NCI-H2081 treated with DMSO at 0.1 percent for 48 hours (cell line): ENCODE data around the gene HDAC4.
"Not testable (repeated sequence)": the region's sequence is repeated elsewhere in the genome, so short reads cannot be mapped to it uniquely, and the experiment has no call there.

Experiments used
- DNase-seq: peaks from one replicate; lab custom pipeline; 2025; lab: John Stamatoyannopoulos, UW

HDAC4 gene

DNA sequence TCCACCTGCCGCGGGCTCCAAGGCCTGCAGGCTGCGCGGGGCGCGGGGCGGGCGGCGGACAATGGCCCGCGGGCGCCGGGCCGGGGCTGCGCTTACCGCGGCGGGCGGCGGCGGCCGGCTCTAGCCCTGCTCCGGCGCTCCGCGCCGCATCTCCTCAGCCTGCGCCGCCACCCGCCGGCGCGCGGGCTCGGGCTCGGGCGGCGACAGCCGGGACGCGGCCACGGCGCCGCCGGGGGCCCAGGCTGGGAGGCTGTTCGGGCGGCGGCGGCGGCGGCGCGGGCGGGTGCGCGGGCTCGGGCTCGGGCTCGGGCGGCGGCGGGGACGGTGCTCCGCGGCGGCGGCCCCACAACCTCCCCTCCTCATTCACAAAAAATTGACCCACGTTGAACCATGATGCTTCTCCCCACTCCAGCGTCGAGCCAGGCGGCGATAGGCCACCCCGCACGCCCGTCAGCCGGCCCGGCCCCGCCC, at the start of gene HDAC4:
HDAC4 (minus strand) TSS at position 425 of the 471 bp plus-strand sequence. CDS start 48,321 bp downstream, outside the sequence.
- no peak for DNase-seq

DNA sequence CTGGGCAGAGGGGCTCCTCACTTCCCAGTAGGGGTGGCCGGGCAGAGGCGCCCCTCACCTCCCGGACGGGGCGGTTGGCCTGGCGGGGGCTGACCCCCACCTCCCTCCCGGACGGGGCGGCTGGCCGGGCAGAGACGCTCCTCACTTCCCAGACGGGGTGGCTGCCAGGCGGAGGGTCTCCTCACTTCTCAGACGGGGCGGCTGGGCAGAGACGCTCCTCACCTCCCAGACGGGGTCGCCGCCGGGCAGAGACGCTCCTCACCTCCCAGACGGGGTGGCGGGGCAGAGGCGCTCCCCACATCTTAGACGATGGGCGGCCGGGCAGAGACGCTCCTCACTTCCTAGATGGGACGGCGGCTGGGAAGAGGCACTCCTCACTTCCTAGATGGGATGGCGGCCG, 48.6 kb upstream of the HDAC4 start:
- DNase-seq, result not testable (repeated sequence)

DNA sequence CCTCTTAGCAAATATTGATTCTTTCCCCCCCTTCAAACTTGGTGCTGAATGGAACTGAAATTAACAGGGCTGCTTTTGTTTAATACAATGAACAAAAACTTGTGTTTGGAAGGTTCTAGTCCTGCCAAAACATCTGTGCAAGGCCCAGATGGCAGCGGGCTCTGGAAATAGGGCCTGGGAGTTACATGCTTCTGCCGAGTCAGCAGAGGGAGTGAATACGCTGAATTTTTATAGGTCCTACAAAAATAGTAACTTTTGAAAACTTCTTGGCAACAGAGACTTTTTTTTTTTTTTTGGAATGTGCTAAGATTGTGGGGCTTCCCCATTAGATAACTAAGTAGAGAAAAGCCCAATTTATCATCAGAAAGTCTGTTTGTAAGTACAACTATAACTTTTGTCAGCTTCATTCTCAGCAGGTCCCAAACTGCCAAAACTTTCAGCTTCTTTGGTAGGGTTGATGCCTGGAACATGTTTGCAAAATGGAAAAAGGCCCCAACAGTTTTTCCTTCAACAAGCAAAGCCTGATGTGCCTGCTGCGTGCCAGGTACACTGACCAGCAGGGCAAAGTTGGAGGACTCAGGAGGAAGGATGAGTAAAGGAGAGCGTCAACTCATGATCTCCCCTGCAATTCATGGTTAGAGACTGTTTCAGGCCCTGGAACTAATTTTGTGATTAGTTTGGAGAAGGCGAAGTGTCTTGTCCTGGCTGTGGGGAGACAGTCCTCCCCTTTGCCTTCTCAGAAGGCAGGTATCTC, 45.1 kb upstream of the HDAC4 start:
- no peak for DNase-seq

DNA sequence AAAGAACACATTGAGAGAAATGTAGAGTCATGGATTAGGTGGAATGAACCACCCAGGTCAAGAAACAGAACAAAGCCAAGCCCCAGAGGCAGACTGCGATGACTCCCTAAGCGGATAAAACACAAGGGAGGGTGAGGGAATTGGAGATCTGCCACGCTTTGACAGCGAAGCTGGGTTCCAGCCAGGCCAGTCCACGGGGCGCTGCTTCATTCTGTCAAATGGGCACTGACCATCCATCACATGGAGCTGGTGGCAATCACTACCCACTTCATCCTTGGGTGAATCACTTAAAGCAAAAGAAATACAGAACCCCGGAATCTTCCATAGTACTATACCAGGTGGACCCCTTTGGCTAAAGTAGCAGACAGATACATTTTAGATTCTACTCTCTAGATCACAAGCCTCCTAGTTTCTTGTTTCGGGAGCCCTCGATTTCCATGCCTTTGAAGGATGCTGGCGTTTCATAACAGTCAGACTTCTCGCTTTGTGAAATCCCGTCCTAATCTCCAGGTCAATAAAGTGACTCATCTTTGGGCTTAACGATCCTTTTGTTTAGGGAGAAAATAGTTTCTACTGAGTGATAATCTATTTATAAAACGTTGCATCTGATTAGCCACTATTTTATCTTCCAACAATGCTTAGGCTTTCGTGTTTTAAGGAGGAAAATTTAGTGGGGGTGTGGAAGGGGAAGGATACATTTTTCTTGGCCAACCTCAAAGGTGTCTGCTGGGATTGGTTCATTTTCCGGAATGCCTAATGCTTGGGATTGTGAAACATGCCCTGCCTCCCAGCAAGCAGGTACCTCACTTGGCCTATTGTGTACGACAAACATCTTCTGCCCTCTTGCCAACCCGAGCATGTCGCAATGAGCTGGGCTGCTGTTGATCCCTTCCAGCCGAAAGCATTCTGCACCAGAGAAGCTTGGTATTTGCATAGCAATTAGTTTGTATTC, 44.1 kb upstream of the HDAC4 start:
- no peak for DNase-seq

DNA sequence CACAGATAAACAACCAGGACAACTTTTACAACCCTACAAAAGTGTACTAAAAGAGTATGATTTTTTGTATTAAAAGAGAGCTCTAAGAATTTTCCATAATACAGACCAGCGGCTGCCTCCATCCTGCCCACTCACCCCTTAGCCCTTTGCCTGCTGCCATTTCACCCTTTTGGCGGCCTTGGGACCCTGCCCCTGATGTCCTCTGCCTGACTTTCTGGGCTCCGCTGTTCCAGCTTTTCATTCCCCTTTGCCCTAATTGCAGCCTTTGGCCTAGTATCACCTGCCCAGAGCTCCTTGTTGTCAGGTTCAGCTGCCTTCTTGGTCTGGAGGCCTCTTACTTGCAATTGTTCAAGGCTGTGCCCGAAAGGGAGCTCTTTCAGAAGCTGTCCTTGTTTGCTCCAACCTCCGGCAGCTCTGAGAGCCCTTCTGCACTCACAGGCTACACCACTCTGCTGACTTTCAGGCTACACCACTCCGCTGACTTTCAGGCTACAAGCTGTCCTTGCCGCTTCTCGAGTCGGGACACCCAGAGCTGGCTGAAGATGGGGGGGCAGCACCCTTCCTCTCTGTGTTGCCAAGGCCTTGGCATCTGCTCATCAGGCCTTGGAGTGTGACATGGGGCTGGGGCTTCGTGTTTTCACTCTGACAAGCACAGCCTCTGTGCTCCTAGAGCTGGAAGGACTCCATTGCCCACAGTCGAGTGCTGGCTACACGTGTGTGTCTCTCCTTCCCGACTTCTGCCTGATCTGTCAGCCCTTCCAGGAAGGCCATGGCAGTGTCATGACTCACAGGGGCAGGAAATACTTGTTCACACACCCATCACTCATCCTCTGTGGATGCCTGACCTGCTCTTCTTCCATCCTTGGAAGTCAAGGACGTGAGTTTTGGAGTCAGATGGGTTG, 43.1 kb upstream of the HDAC4 start:
- DNase-seq, result no peak

DNA sequence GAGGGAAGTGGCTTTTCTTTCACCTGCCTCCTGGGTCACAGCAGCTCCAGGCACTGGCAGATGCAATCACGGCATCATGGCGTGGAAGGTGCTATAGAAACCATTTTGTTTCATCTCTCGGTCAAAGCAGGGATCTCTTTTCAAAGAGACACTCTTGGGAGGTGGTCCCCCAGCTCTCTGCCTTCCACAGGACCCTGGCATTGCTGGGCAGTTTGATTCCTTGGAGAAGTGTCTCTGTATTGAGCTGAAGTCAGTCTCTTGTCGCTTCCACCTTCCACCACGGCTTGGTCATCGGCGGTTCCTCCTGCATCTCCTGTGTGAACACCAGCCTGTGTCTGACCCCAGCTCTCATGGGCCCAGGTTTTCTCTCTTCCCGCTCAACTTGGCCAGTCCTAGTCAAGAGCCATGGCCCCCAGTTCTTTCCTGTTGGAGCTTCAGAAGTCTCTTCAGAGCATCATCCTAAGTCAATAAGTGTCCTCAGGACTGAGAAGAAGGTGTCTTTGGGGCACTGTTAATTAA, 42.3 kb upstream of the HDAC4 start:
- no peak for DNase-seq

DNA sequence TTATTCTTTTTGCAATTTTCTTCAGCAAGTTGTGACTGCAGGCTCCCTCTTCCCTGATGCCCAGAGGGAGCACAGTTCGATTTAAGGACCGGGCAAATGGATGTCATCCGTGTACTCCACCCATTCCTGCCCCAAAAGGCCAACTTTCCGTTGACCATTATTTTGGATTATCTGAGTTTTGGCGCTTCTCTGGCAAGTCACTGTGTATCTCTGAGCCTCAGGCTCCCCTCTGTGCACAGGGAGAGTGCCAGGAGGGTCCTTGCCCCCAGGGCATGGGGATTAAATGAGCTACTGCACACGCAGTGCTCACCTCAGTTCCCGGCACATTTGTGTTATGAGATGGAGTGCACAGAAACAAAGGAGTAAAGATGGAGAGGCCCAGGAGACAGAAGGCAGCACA, 41.4 kb upstream of the HDAC4 start:
- no peak for DNase-seq

DNA sequence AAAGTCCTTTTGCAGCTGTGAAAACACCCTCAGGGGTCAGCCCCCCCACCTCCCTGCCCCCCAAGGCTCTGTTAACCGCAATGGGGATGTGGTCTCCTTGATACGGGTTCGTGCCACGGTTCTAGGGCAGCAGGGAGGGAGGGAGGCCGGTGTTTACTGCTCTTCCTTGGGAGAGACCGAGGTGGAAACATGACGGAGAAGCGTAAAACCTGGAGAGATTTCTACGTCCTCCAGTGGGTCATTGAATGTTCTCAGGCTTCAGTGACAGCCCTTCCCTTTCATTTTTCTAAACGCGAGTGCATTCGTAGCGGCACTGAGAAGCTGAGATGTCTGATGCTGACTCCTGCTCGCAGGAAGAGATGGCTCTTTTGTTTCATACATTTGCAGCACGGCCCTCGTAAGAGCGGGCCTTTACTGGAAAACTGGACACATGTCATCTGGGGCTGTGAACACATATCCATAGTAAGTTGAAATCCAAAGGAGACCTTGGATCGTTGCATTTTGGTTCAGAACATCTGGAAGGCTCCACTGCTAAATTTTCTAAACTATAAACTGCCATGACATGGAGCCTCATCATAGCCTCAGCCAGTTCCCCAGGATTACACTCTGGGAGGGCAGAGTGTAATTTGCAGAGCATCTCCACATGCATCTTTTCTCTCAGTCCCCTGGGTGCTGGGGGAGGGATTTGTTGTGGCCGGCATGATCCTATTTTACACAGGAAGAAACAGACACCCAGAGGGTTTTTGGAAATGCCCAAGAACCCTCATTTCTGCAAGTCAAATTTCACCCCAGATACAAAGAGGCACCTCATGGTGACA, 40.6 kb upstream of the HDAC4 start:
- no peak for DNase-seq

DNA sequence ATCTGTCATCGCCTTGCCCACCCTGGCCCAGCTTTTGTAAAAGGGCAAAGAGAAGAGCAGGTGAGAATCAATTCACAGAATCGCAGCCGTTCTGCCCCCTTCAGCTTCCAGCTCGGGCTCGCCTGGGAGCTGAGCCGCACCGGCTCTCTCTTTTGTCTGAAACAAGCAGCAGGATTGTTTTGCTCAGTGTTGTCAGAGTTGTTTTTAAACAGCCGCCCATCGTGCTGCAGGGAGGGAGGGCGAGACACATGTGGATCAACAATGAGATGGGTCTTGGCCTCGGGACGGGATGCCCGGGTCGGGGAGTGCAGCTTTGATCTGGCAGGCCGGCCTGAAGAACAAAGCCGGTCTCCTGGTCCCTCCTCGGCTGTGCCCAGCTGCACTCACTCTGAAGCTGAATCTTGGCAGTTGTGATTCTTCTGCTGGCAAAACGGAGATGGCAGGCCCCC, 39.7 kb upstream of the HDAC4 start:
- no peak for DNase-seq

DNA sequence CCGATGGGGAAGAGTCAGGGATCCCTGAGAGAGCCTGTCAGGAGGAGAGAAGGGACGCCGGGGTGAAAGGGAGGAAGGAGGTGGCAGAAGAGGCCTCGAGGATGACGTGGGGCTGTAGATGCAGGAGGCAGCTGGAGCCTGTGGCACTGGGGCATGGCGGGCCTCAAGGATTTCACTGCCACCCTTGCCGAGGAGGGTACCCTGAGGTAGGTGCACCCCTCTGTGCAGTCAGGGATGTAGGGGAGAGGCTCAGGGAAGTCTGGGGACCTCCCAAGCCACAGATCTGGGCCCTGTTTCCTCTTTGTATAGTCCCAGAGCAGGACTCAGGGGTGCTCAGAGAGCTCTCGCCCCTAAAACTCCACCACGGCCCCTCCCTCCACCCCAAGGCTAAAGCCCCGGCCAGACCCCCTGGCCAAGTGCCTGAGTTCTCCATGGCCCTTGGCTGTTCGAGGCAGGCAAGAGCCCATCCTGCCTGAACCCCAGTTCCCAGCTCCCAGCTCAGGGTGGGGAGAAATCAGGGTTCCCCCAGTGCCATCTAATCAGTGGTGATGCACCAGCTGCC, 39.0 kb upstream of the HDAC4 start:
- DNase-seq, result no peak

DNA sequence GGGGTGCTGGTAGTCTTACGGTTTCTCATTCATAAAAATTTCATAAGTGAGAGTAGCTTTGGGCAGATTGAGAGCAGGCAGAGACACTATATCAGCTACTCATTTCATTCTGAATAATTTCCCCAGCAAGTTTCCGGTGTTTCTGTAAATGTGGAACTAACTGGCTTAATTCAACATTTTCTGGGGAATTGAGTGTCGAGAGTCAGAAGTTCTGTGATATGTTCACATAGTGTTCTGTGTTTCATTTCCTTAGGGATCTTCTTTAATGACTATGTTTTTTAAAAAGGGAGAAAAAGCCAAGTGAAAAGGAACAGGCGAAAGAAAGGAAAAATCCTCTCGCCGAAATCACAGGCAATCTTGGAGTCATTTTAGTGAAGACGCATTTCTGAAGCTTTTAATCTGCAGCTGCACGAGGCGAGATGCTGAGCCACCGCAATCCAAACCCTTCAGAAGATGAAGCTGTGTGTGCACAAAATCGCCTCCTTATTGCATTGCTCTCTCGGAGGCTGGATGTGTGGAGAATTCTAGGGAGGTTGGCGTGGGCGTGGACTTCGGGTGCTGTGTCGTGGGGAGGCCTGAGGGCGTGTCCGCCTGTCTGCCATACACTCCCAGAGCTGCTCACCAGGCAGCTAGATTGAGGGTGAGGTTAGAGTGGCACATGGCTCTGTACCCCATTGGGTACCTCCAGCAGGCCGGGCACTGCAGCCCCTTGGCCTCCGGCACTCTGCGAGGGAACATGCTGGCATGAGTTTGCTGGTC, 38.4 kb upstream of the HDAC4 start:
- no peak for DNase-seq

DNA sequence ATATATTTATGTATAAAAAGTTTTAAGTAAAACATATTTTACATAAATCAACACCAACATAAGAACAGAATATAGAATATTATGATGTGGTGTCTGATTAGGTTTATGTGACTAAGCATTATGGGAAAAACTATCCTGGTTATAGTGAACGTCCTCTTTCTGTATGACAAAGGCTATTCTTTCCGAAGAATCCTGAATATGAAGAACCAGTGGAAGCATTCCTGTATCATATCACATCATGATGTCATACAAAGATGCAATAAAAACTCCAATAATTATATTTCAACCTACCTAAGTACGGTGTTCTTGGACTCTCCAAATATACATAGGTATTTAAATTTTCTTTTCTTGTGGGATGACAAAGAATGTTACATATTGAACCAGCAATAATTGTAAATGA, 37.5 kb upstream of the HDAC4 start:
- DNase-seq, result no peak

DNA sequence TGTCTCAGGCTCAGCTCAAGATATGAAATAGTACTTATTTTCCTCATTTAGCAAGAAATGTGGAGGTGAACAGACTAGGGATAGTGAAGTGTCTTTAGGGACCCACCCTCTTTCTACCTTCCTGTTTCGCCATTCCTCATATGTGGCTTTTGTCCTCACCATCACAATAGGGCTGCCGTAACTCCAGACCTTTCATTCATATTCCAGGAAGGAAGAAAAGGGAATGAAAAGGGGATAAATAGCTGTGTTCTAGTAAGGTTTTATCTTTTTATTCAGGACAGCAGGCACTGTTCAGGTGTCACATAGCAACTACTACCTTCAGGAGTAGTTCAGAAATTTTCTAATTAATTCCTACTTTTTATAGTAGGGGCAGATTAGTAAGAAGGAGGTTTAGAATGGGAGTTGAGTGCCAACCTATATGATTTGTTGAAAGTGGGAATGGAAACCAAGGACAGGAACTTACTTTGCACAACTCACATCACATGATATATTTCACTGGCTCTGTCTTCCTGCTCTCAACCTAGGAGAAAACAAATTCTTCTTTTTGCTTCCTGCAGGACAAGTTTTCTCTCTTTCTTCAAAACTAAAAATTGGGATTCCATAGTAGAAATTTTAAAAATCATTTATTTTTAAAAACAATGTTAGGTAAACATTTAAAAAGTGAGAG, 36.0 kb upstream of the HDAC4 start:
- no peak for DNase-seq

DNA sequence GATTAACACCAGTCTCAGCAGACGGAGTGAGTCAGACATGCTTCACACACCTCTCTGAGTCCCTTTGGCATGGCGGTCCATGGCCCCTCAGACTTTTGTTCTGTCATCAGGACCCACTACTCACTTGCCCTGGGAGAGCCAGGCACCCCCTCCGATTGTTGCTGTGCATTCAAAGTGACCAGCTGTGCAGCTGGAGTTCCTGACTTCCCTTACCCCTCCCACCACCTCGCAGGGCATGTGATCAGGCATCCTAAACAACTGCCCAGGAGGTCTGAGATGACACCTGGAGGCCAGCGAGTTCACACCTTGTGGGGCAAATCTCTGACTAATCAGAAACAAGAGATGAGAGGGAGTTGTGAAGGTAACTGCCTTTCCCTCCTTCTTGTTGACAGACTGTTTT, 35.3 kb upstream of the HDAC4 start:
- no peak for DNase-seq

DNA sequence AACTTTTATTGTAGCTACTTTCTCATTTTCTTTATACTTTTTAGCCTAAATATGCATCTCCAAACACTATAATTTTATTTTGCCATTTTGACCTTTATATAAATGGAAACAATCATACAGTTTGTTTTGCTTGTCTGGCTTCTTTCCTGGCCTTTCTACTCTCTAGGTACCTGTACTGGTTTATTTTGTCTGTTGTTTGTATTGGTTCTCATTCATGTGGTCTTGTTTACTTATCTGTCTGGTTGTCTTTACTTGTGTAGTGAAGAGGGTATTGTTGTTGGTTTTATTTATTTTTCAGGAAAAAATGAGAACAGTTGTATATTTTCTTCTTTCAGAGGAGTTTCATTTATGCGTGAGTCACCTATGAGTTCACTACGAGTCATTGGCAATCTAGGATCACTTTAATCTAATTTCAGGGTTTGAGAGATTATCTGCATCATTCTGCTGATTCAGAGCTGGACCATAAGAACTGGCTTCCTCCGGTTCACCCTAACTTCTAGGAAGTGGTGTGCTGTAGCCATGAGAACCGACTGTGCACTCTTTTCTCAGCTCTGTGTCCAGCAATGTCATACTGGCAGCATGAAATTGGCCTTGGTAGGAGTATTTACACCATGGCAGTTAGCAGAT, 33.1 kb upstream of the HDAC4 start:
- DNase-seq, result no peak

DNA sequence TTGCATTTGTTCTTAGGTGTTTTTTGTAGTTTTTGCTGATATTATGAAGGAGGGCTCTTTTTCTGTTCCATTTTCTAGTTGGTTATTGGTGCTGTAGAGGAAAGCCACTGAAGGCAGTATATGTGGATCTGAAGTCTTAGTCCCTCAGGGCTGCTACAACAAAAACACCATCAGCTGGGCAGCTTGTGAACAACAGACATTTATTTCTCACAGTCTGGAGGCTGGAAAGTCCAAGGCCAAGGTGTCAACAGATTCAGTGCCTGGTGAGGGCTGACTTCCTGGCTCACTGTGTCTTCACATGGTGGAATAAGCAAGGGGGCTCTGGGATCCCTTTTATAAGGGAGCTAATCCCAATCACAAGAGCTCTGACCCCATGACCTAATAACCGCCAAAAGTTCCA, 31.4 kb upstream of the HDAC4 start:
- DNase-seq, result no peak

DNA sequence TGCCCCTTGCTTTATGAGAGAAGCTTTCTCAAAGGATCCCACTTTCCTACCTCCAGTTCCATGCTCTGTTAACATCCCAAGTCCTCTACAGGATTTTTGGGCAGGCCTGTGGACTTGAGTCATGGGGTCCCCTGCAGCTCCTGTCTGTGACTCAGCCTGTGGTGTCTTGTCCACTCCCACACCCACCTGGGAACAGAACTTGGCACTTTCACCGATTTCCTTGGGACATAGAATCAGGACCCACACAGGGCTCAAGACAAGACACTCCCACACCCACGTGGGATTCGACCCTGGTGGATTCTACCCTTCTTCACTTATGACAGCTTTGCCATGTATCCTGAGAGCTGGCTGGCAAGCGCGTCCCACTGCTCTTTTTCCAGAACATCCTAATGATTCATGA, 30.7 kb upstream of the HDAC4 start:
- DNase-seq, result no peak

DNA sequence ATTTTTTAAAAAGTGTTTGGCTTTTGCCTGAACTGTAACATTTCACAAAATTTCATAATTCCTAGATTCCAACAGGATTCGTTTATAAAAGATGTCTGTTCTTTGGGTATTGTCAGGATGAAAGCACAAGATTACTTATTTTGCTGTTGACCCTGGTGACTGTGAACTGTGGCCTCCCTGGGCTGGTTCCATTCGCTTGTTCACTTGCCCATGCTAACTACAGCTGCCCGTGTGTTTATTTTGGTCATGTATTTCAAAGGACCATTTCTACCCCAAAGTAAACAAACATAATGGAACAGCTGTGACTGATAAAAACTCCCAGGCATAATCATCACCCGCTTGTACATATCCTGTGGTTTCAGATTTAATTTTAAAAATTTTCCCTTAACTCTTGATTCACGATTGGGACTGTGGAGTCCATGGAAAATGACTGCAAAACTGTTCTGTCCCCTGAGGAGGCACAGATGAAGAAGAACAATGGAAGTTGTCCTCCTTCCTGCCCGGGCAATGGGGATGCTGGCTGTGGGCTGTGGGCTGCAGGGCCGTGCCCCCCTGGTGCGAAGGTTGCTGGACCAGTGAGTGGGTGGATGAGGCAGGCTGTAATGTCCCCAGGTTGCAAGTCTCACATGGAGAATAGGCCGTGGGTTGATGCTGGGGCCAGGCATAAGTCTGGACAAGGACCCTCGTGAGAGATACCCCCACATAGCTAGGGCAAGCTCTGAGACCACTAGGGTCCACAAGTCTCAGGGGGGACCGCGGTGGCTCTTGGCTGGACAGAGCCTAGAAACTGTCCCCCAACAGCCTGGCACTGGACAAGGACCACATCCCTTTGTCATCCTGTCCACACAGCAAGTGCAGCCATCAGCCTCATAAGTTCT, 28.9 kb upstream of the HDAC4 start:
- no peak for DNase-seq
